H9 (cell line): ENCODE results near the gene NCOA6. TPM values are rescaled to one million over a fixed set of nuclear protein-coding genes. Genes with fewer than 3 reads are reported as not detected.

Experiments
- DNase-seq: peaks from one replicate; pipeline ENCODE4 v3.0.0-alpha.2; 2017
- H2AFZ ChIP-seq: one replicate; pipeline ENCODE4 v1.6.1; 2013; ENCODE audit warnings: mild to moderate bottlenecking, low read length, control low read depth, moderate library complexity
- H2AK5ac ChIP-seq: 2 replicates; pipeline ENCODE4 v1.6.1; 2013; ENCODE audit warnings: low read length, control low read depth, mixed read lengths; ENCODE audit not compliant: insufficient read length
- H2BK120ac ChIP-seq: one replicate; pipeline ENCODE4 v1.6.1; 2013; ENCODE audit warnings: low read depth, mild to moderate bottlenecking, low read length, control low read depth, inconsistent platforms; ENCODE audit not compliant: poor library complexity, severe bottlenecking
- H2BK12ac ChIP-seq: 2 replicates; pipeline ENCODE4 v1.6.1; 2013; ENCODE audit warnings: low read length, control low read depth, mixed read lengths, low read depth; ENCODE audit not compliant: insufficient read length
- H2BK15ac ChIP-seq: 2 replicates; pipeline ENCODE4 v1.6.1; 2013; ENCODE audit warnings: low read depth, low read length, control low read depth
- H2BK20ac ChIP-seq: one replicate; pipeline ENCODE4 v1.6.1; 2013; ENCODE audit warnings: low read depth, mild to moderate bottlenecking, low read length, control low read depth, inconsistent platforms; ENCODE audit not compliant: poor library complexity, severe bottlenecking
- H2BK5ac ChIP-seq: 2 replicates; pipeline ENCODE4 v1.6.1; 2013; ENCODE audit warnings: low read length, control low read depth, mixed read lengths; ENCODE audit not compliant: insufficient read length
- H3K14ac ChIP-seq: 2 replicates; pipeline ENCODE4 v1.6.1; 2013; ENCODE audit warnings: low read length, control low read depth; ENCODE audit not compliant: insufficient read depth
- H3K18ac ChIP-seq: 2 replicates; pipeline ENCODE4 v1.6.1; 2013; ENCODE audit warnings: low read depth, mild to moderate bottlenecking, mixed read lengths, low read length, control low read depth; ENCODE audit not compliant: insufficient read length
- H3K23ac ChIP-seq: 2 replicates; pipeline ENCODE4 v1.6.1; 2013; ENCODE audit warnings: low read length, control low read depth, mixed read lengths, low read depth; ENCODE audit not compliant: insufficient read length
- H3K23me2 ChIP-seq: 2 replicates; pipeline ENCODE4 v1.6.1; 2013; ENCODE audit warnings: low read depth, mild to moderate bottlenecking, mixed read lengths, low read length, control low read depth; ENCODE audit not compliant: insufficient read length, poor library complexity, severe bottlenecking
- H3K27ac ChIP-seq: 2 replicates; pipeline ENCODE4 v1.5.1; 2013; ENCODE audit warnings: low read length, control low read depth, mixed read lengths, low read depth; ENCODE audit not compliant: insufficient read length
- H3K27me3 ChIP-seq: 2 replicates; pipeline ENCODE4 v1.6.1; 2013; ENCODE audit warnings: low read length, control low read depth, inconsistent platforms; ENCODE audit not compliant: insufficient read depth
- H3K4ac ChIP-seq: 2 replicates; pipeline ENCODE4 v1.6.1; 2013; ENCODE audit warnings: low read depth, mild to moderate bottlenecking, control low read depth, inconsistent platforms, low read length, moderate library complexity
- H3K4me1 ChIP-seq: 2 replicates; pipeline ENCODE4 v1.6.1; 2013; ENCODE audit warnings: low read length, control low read depth, inconsistent platforms; ENCODE audit not compliant: insufficient read depth
- H3K4me2 ChIP-seq: 2 replicates; pipeline ENCODE4 v1.6.1; 2013; ENCODE audit warnings: low read length, control low read depth, mixed read lengths; ENCODE audit not compliant: insufficient read length, insufficient read depth
- H3K56ac ChIP-seq: 2 replicates; pipeline ENCODE4 v1.6.1; 2013; ENCODE audit warnings: low read depth, mild to moderate bottlenecking, mixed read lengths, low read length, control low read depth; ENCODE audit not compliant: insufficient read length
- H3K79me1 ChIP-seq: 2 replicates; pipeline ENCODE4 v1.6.1; 2013; ENCODE audit warnings: low read depth, mild to moderate bottlenecking, moderate library complexity, low read length, control low read depth, inconsistent platforms; ENCODE audit not compliant: insufficient read depth, poor library complexity, severe bottlenecking
- H3K79me2 ChIP-seq: 2 replicates; pipeline ENCODE4 v1.6.1; 2013; ENCODE audit warnings: low read length, control low read depth, inconsistent platforms; ENCODE audit not compliant: insufficient read depth
- H3K9ac ChIP-seq: 2 replicates; pipeline ENCODE4 v1.6.1; 2013; ENCODE audit warnings: low read length, control low read depth, mixed read lengths; ENCODE audit not compliant: insufficient read length; ENCODE audit errors: extremely low read depth
- H3K9me3 ChIP-seq: one replicate; pipeline ENCODE4 v1.6.1; 2013; ENCODE audit warnings: low read depth, low read length, inconsistent platforms; ENCODE audit not compliant: control insufficient read depth
- H3T11ph ChIP-seq: one replicate; pipeline ENCODE4 v1.6.1; 2013; ENCODE audit warnings: mild to moderate bottlenecking, low read length, control low read depth, inconsistent platforms
- H4K20me1 ChIP-seq: one replicate; pipeline ENCODE4 v1.6.1; 2013; ENCODE audit not compliant: control insufficient read depth, insufficient read length, insufficient read depth
- H4K5ac ChIP-seq: 2 replicates; pipeline ENCODE4 v1.6.1; 2013; ENCODE audit warnings: low read depth, mild to moderate bottlenecking, mixed read lengths, low read length, control low read depth; ENCODE audit not compliant: insufficient read length
- H4K8ac ChIP-seq: replicated peaks from 2 replicates; pipeline ENCODE4 v1.6.1; 2013; ENCODE audit warnings: low read length, control low read depth, mixed read lengths, low read depth; ENCODE audit not compliant: insufficient read length
- H4K91ac ChIP-seq: 2 replicates; pipeline ENCODE4 v1.6.1; 2013; ENCODE audit warnings: low read depth, mild to moderate bottlenecking, moderate library complexity, mixed read lengths, low read length, control low read depth; ENCODE audit not compliant: insufficient read length
- H3K27ac Mint-ChIP-seq, 3 experiments: 2 replicates in 2 of 3; 3 replicates in 1 of 3; pipeline ENCODE4 v1.8.0; 2020 to 2021; ENCODE audit warnings: mixed read lengths in 3 of 3, mild to moderate bottlenecking in 1 of 3, moderate library complexity in 1 of 3
- H3K27me3 Mint-ChIP-seq: 2 replicates; pipeline ENCODE4 v1.8.0; 2021; ENCODE audit warnings: low read depth, mild to moderate bottlenecking, moderate library complexity, mixed read lengths
- H3K36me3 Mint-ChIP-seq, 3 experiments: 2 replicates in 2 of 3; 3 replicates in 1 of 3; pipeline ENCODE4 v1.8.0; 2020 to 2021; ENCODE audit warnings: low read depth in 3 of 3, mixed read lengths in 3 of 3; ENCODE audit not compliant: insufficient read depth in 1 of 3
- H3K4me1 Mint-ChIP-seq, 2 experiments: 2 replicates each; pipeline ENCODE4 v1.8.0; 2020; ENCODE audit warnings: mixed read lengths in 2 of 2
- H3K4me3 Mint-ChIP-seq, 2 experiments: 2 replicates in 1 of 2; 3 replicates in 1 of 2; pipeline ENCODE4 v1.8.0; 2020 to 2021; ENCODE audit warnings: mild to moderate bottlenecking in 2 of 2, mixed read lengths in 2 of 2, moderate library complexity in 1 of 2
- H3K9me3 Mint-ChIP-seq, 2 experiments: 2 replicates in 1 of 2; 3 replicates in 1 of 2; pipeline ENCODE4 v1.8.0; 2020; ENCODE audit warnings: mild to moderate bottlenecking in 2 of 2, mixed read lengths in 2 of 2, moderate library complexity in 1 of 2
- WGBS: extraction: QIAGEN DNeasy Blood & Tissue Kit; methylation state at CpG from one replicate; pipeline ENCODE4 v1.1.7; 2013; ENCODE audit warnings: missing lambda C conversion rate, low lambda C conversion rate, mixed read lengths; ENCODE audit not compliant: insufficient read length; ENCODE audit errors: extremely low coverage; 5-methylcytosine and 5-hydroxymethylcytosine counted together
- total RNA-seq: library from RNA; stranded (reverse); gene quantifications from 2 replicates; pipeline ENCODE4 v1.2.1, GENCODE V29; 2021
- TF ChIP-seq, protein P1 (sequence below): fragments of 200-600 bp; sonication (generic); conservative IDR thresholded peaks from 3 replicates; pipeline ENCODE4 v1.8.0; 2021; ENCODE audit warnings: antibody characterized with exemption, mild to moderate bottlenecking

NCOA6 gene
- total RNA-seq, 1 experiment from 2014 or later: 23.9 TPM

DNA sequence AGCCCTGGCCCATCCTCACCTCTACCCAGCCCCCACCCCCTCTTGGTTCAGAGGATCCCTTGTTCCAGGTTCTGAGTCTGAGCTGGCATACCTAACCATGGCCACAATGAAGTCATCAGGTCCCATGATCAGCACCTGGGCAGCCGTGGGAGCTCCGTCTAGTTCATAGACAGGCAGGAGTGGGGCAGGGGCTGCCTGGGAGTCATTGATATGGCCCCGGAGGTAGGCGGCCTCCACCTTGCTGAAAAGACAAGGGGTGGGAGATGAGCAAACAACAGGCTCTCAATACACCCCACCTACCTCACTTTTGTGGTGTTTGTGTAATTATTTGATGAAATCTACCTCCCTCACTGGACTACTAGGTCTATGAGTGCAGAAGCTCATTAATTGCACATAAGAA is 26.8 kb upstream of the NCOA6 start:
- no peak for DNase-seq
- Mint-ChIP-seq H3K36me3 (peaks cover 8 to 62% (median 25%) of the 10 kb centered on the region in 3 experiments; a peak in 6 of 7 replicates), H3K27ac (no peak overlapping the region), H3K9me3 (no peaks in the 10 kb centered on the region), H3K4me3 (no peak overlapping the region), H3K4me1 (no peaks in the 10 kb centered on the region), H3K27me3 (no peaks in the 10 kb centered on the region)
- no peaks in the 10 kb centered on the region for H3K79me1 ChIP-seq
- H3K4me2 ChIP-seq: no peak overlapping the region
- no peaks in the 10 kb centered on the region for H3K23me2 ChIP-seq
- H2BK15ac ChIP-seq: no peak overlapping the region
- H3K27me3 ChIP-seq: no peaks in the 10 kb centered on the region
- WGBS: no CpG with 5 or more reads among the region's 4 CpGs
- H2AFZ ChIP-seq: no peak overlapping the region
- H3K4me1 ChIP-seq: no peaks in the 10 kb centered on the region
- no peak overlapping the region for H3T11ph ChIP-seq
- H4K8ac ChIP-seq: no peak overlapping the region
- H3K23ac ChIP-seq: no peak overlapping the region
- H3K4ac ChIP-seq: no peak overlapping the region
- no peaks in the 10 kb centered on the region for H3K79me2 ChIP-seq
- H3K9me3 ChIP-seq: no peaks in the 10 kb centered on the region
- TF ChIP-seq, protein P1, sequence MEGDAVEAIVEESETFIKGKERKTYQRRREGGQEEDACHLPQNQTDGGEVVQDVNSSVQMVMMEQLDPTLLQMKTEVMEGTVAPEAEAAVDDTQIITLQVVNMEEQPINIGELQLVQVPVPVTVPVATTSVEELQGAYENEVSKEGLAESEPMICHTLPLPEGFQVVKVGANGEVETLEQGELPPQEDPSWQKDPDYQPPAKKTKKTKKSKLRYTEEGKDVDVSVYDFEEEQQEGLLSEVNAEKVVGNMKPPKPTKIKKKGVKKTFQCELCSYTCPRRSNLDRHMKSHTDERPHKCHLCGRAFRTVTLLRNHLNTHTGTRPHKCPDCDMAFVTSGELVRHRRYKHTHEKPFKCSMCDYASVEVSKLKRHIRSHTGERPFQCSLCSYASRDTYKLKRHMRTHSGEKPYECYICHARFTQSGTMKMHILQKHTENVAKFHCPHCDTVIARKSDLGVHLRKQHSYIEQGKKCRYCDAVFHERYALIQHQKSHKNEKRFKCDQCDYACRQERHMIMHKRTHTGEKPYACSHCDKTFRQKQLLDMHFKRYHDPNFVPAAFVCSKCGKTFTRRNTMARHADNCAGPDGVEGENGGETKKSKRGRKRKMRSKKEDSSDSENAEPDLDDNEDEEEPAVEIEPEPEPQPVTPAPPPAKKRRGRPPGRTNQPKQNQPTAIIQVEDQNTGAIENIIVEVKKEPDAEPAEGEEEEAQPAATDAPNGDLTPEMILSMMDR: no peak
- no peak overlapping the region for H2BK20ac ChIP-seq
- H3K9ac ChIP-seq: no peak overlapping the region
- no peak overlapping the region for H3K56ac ChIP-seq
- H3K18ac ChIP-seq: no peak overlapping the region
- H2AK5ac ChIP-seq: no peak overlapping the region
- no peak overlapping the region for H4K91ac ChIP-seq
- no peak overlapping the region for H3K14ac ChIP-seq
- H4K20me1 ChIP-seq: no peaks in the 10 kb centered on the region
- no peak overlapping the region for H3K27ac ChIP-seq
- H2BK12ac ChIP-seq: no peak overlapping the region
- H2BK5ac ChIP-seq: no peak overlapping the region
- H2BK120ac ChIP-seq: no peak overlapping the region
- H4K5ac ChIP-seq: no peak overlapping the region
